K562 (cell line): ENCODE results near the gene RHOXF1. TPM values are rescaled to one million over a fixed set of nuclear protein-coding genes. Genes with fewer than 3 reads are reported as not detected.
"Not testable (repeated sequence)": the region's sequence is repeated elsewhere in the genome, so short reads cannot be mapped to it uniquely, and the experiment has no call there.

Source experiments
- ATAC-seq: fragments of 200-7000 bp; cut with Tn5 transposase; 3 replicates; pipeline ENCODE4 v1.9.1; 2020; ENCODE audit warnings: moderate library complexity
- BruUV-seq: library from RNA; stranded (reverse); fragments of 400-500 nt; replicated peaks from 2 replicates; lab custom pipeline; 2021; lab: Mats Ljungman, UMichigan
- CTCF ChIA-PET: fragments of 300-600 bp; formaldehyde crosslinking; extraction: SDS; loops from one replicate; lab custom pipeline; 2021; ENCODE audit warnings: low intra/inter-chr PET ratio; lab: Yijun Ruan, JAX
- POLR2A ChIA-PET: fragments of 300-600, 350-650 bp; sonication (Branson Sonifier 250); formaldehyde crosslinking; extraction: SDS; loops from one replicate; lab custom pipeline; 2021; ENCODE audit warnings: antibody characterized with exemption, inconsistent platforms; lab: Yijun Ruan, JAX
- DNase-seq, 4 experiments: peaks; one replicate each; pipeline versions ENCODE4 v3.0.0 to v3.0.0-alpha.2; 2011 to 2018; ENCODE audit warnings: low spot score in 3 of 4, mixed read lengths in 3 of 4; ENCODE audit errors: extremely low read depth in 1 of 4
- FAIRE-seq: peaks from 2 replicates; lab custom pipeline; 2011; peaks lifted over from hg19 to GRCh38; lab: Jason Lieb, UNC
- H2AFZ ChIP-seq: 2 replicates; pipeline ENCODE4 v1.6.0; 2011; ENCODE audit warnings: low read depth, low read length, control low read depth, inconsistent platforms
- H3K27ac ChIP-seq: fragments of 200-600 bp; 3 replicates; pipeline ENCODE4 v1.8.0; 2011; ENCODE audit warnings: low read depth, mild to moderate bottlenecking, control low read depth, inconsistent platforms, low read length, moderate library complexity, mixed read lengths; ENCODE audit errors: extremely low read depth
- H3K27me3 ChIP-seq, 2 experiments: fragments of 300-600 bp in 1 of 2; 2 replicates in 1 of 2; 3 replicates in 1 of 2; pipeline versions ENCODE4 v1.6.0 to v1.8.0; 2011; ENCODE audit warnings: inconsistent platforms in 2 of 2, low read length in 2 of 2, mild to moderate bottlenecking in 1 of 2, mixed read lengths in 1 of 2, moderate library complexity in 1 of 2; ENCODE audit not compliant: control insufficient read depth in 2 of 2, insufficient read depth in 2 of 2
- H3K36me3 ChIP-seq: fragments of 300-600 bp; 3 replicates; pipeline ENCODE4 v1.8.0; 2011; ENCODE audit warnings: mild to moderate bottlenecking, low read length, inconsistent platforms; ENCODE audit not compliant: control insufficient read depth, insufficient read depth
- H3K4me1 ChIP-seq, 2 experiments: fragments of 200-600 bp in 1 of 2; replicated peaks in 1 of 2; 2 replicates in 1 of 2; 3 replicates in 1 of 2; pipeline versions ENCODE4 v1.5.1 to v1.8.0; 2011; ENCODE audit warnings: inconsistent platforms in 2 of 2, low read length in 2 of 2, mild to moderate bottlenecking in 1 of 2, mixed read lengths in 1 of 2, moderate library complexity in 1 of 2; ENCODE audit not compliant: control insufficient read depth in 2 of 2, insufficient read depth in 2 of 2
- H3K4me2 ChIP-seq: 2 replicates; pipeline ENCODE4 v1.6.1; 2011; ENCODE audit warnings: low read length, control low read depth, inconsistent platforms, mixed read lengths; ENCODE audit not compliant: insufficient read depth
- H3K4me3 ChIP-seq: fragments of 200-600 bp; sonication (generic), shearing (Covaris generic); 2 replicates; pipeline ENCODE4 v1.5.1; 2016; ENCODE audit warnings: control low read depth, inconsistent platforms
- H3K79me2 ChIP-seq: fragments of 200-600 bp; 3 replicates; pipeline ENCODE4 v1.8.0; 2011; ENCODE audit warnings: low read length, inconsistent platforms; ENCODE audit not compliant: control insufficient read depth, insufficient read depth
- H3K9ac ChIP-seq, 2 experiments: 2 replicates each; pipeline versions ENCODE4 v1.6.0 to v1.6.1; 2011; ENCODE audit warnings: low read depth in 2 of 2, low read length in 2 of 2, control low read depth in 1 of 2, inconsistent platforms in 1 of 2, mild to moderate bottlenecking in 1 of 2, mixed read lengths in 1 of 2; ENCODE audit not compliant: insufficient read depth in 1 of 2
- H3K9me1 ChIP-seq: one replicate; pipeline ENCODE4 v1.6.0; 2011; ENCODE audit warnings: inconsistent platforms, mild to moderate bottlenecking, low read length, moderate library complexity; ENCODE audit not compliant: control insufficient read depth, insufficient read depth
- H3K9me3 ChIP-seq: replicated peaks from 2 replicates; pipeline ENCODE4 v1.5.1; 2011; ENCODE audit warnings: low read depth, low read length, inconsistent platforms; ENCODE audit not compliant: control insufficient read depth, insufficient read depth
- H4K20me1 ChIP-seq: replicated peaks from 2 replicates; pipeline ENCODE4 v1.6.1; 2011; ENCODE audit warnings: low read length, inconsistent platforms, mixed read lengths; ENCODE audit not compliant: control insufficient read depth, insufficient read depth
- RBFOX2 ChIP-seq: fragments of 200-400 bp; formaldehyde crosslinking; IDR thresholded peaks from 2 replicates; pipeline ENCODE4 v1.6.1; 2017; ENCODE audit warnings: low read depth, mild to moderate bottlenecking, low read length, moderate library complexity
- YY1 ChIP-seq, 3 experiments: IDR thresholded peaks; 2 replicates each; pipeline ENCODE4 v1.6.1; 2011; ENCODE audit warnings: low read length in 2 of 3, mild to moderate bottlenecking in 2 of 3, moderate library complexity in 2 of 3, borderline replicate concordance in 1 of 3, control low read depth in 1 of 3, low read depth in 1 of 3; ENCODE audit not compliant: insufficient read depth in 3 of 3, insufficient replicate concordance in 2 of 3, control insufficient read depth in 1 of 3, insufficient read length in 1 of 3; ENCODE audit errors: extremely low read depth in 1 of 3
- WGBS: fragments of 100-300 bp; shearing (Covaris generic); methylation state at CpG from one replicate; pipeline ENCODE4 v1.1.6; 2016; ENCODE audit warnings: low coverage, mixed read lengths; ENCODE audit not compliant: insufficient coverage; ENCODE audit errors: missing lambda C conversion rate; 5-methylcytosine and 5-hydroxymethylcytosine counted together
- in situ Hi-C: fragments of 300-500 bp; cut with MboI; formaldehyde crosslinking; loops from 4 replicates; pipeline ENCODE4 v1.15.0; 2018; ENCODE audit warnings: inconsistent platforms, mixed read lengths
- intact Hi-C: fragments of 100-400 bp; cut with micrococcal nuclease; formaldehyde crosslinking; loops from 2 replicates; pipeline ENCODE4 v1.14.2; 2022
- polyA plus RNA-seq, 8 experiments: library from polyadenylated mRNA; depleted of rRNA in 4 of 8; stranded (reverse) in 5 of 8; unstranded in 3 of 8; fragments of >200 nt; fragmentation: Nextera tagmentation in 2 of 8; fragmentation: Illumina TruSeq in 1 of 8; extraction: Ambion mirVana in 2 of 8; extraction: Trizol in 1 of 8; gene quantifications; 2 replicates each; pipeline versions ENCODE4 v1.2.1 to v1.2.3, GENCODE V29; 2011 to 2014; ENCODE audit warnings: inconsistent platforms in 1 of 8, missing spikeins in 1 of 8
- total RNA-seq, 7 experiments: library from RNA; depleted of rRNA in 6 of 7; stranded (reverse); fragments of >200 nt in 6 of 7; fragmentation: Illumina TruSeq in 2 of 7; extraction: Trizol in 2 of 7; gene quantifications; 2 replicates each; pipeline versions ENCODE4 v1.2.1 to v1.2.3, GENCODE V29; 2011 to 2021; ENCODE audit warnings: low replicate concordance in 1 of 7

RHOXF1 gene
- total and polyA plus RNA-seq, 9 of the 15 experiments (the other 6 are each of a cell fraction or from before 2014, with no cell fraction given) = 0.17 TPM; not detected in 8

- H4K20me1 ChIP-seq, DNase-seq, in situ Hi-C loops, H3K4me1 ChIP-seq, H3K9me3 ChIP-seq, intact Hi-C loops, H3K36me3 ChIP-seq, FAIRE-seq, H3K9me1 ChIP-seq, H3K27me3 ChIP-seq, H2AFZ ChIP-seq, CTCF ChIA-PET, POLR2A ChIA-PET, H3K79me2 ChIP-seq: not testable (repeated sequence)
- peak overlapping the region; percentile 41 to 81; a peak in 2 of 4 replicates for H3K9ac ChIP-seq
- H3K4me2 ChIP-seq = peak overlapping the region; percentile 18; the same call in 1 of the 2 replicates
- H3K27ac ChIP-seq = peak overlapping the region; percentile 36; the same call in 1 of the 3 replicates
- WGBS = no CpG with 5 or more reads among the region's 33 CpGs
- H3K4me3 ChIP-seq = peak overlapping the region; percentile 43
- TF ChIP-seq RBFOX2 (peak; percentile 42; the same call in 1 of the 2 replicates), YY1 (IDR thresholded peaks at IDR 0.05; ENCODE audit: borderline replicate concordance in 1 of 3, control insufficient read depth in 1 of 3, extremely low read depth in 1 of 3, insufficient read depth in 3 of 3, insufficient read length in 1 of 3, insufficient replicate concordance in 2 of 3, low read depth in 1 of 3, low read length in 2 of 3) (peak in 1 of 3 experiments; percentile 22)
- TSS peak; percentile 94 for BruUV-seq
- peak; percentile 73 for ATAC-seq
Measured at GRCh38 chrX:120159086-120159485, 43.4 kb upstream of the RHOXF1 start.

- Histone ChIP-seq H3K9ac (peak within 1 kb of the TSS; percentile 41 to 81; a peak in 2 of 4 replicates), H3K27ac (peak within 1 kb of the TSS; percentile 36; the same call in 1 of the 3 replicates), H3K4me2 (peak within 1 kb of the TSS; percentile 18; the same call in 1 of the 2 replicates), H3K4me3 (peak within 1 kb of the TSS; percentile 43)
- H2AFZ ChIP-seq, H3K9me1 ChIP-seq, BruUV-seq, H4K20me1 ChIP-seq, CTCF ChIA-PET, POLR2A ChIA-PET, H3K9me3 ChIP-seq, H3K36me3 ChIP-seq, DNase-seq, H3K4me1 ChIP-seq, H3K27me3 ChIP-seq, H3K79me2 ChIP-seq, intact Hi-C loops, in situ Hi-C loops: not testable (repeated sequence)
- WGBS = no CpG with 5 or more reads among the region's 15 CpGs
- ATAC-seq (peak; percentile 81), FAIRE-seq (peak; percentile 80)
Measured at GRCh38 chrX:120158313-120158712, 42.6 kb upstream of the RHOXF1 start, which contains the start of gene RHOXF2. Gene RHOXF2, plus strand, starts transcription at chrX:120158613. Its CDS starts 138 bp downstream, at chrX:120158751.

DNA sequence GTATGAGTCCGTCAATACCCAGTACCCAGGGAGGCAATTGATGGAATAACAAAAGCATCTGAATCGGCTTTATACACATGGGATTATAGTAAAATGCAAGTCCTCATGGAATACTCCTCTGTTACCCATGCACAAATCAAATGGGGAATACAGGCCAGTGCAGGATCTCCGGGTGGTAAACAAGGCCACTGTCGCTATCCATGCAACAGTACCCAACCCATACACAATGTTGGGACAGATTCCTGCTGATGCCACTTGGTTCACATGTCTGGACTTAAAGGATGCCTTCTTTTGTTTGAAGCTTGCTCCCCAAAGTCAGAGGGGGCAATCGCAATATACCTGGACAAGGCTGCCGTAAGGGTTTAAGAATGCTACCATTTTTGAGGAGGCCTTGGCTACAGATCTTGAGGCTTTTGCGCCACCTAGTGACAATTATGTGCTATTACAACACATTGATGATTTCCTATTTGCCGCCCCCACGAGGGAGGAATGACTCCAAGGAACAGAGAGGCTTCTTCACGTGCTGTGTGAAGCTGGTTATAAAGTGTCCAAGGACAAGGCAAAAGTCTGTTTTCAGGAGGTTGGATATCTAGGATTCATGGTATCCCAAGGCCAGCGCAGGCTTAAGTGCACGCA is 34.5 kb upstream of the RHOXF1 start:
- H2AFZ ChIP-seq, BruUV-seq, POLR2A ChIA-PET, intact Hi-C loops, CTCF ChIA-PET, H4K20me1 ChIP-seq, H3K27ac ChIP-seq, H3K27me3 ChIP-seq, H3K4me2 ChIP-seq, H3K4me3 ChIP-seq, in situ Hi-C loops, DNase-seq, H3K9me3 ChIP-seq, H3K9ac ChIP-seq, H3K36me3 ChIP-seq, H3K79me2 ChIP-seq, H3K9me1 ChIP-seq: not testable (repeated sequence)
- H3K4me1 ChIP-seq = peaks cover 3 to 13% of the 10 kb centered on the region in 2 experiments; a peak in 4 of 5 replicates
- ATAC-seq (peak; percentile 81), FAIRE-seq (peak; percentile 92)
- WGBS = no CpG with 5 or more reads among the region's 12 CpGs
